GM12864 (cell line): ENCODE measurements around the gene KRT33A.

Experiments
- DNase-seq: peaks from one replicate; pipeline ENCODE4 v3.0.0-alpha.2; 2011; ENCODE audit warnings: low read depth
- H3K4me3 ChIP-seq: 2 replicates; pipeline ENCODE4 v1.5.1; 2011; ENCODE audit warnings: mild to moderate bottlenecking, low read depth, low read length, control low read depth
- CTCF ChIP-seq: IDR thresholded peaks from 2 replicates; pipeline ENCODE4 v1.5.1; 2011; ENCODE audit warnings: low read depth, mild to moderate bottlenecking, moderate library complexity, low read length, control low read depth, inconsistent platforms; ENCODE audit errors: missing control alignments

Gene KRT33A

GRCh38 chr17:41343029-41343428, 7.6 kb downstream of the KRT33A start:
- no peak for TF ChIP-seq CTCF
- H3K4me3 ChIP-seq: no peak overlapping the region
- no peak for DNase-seq

DNA sequence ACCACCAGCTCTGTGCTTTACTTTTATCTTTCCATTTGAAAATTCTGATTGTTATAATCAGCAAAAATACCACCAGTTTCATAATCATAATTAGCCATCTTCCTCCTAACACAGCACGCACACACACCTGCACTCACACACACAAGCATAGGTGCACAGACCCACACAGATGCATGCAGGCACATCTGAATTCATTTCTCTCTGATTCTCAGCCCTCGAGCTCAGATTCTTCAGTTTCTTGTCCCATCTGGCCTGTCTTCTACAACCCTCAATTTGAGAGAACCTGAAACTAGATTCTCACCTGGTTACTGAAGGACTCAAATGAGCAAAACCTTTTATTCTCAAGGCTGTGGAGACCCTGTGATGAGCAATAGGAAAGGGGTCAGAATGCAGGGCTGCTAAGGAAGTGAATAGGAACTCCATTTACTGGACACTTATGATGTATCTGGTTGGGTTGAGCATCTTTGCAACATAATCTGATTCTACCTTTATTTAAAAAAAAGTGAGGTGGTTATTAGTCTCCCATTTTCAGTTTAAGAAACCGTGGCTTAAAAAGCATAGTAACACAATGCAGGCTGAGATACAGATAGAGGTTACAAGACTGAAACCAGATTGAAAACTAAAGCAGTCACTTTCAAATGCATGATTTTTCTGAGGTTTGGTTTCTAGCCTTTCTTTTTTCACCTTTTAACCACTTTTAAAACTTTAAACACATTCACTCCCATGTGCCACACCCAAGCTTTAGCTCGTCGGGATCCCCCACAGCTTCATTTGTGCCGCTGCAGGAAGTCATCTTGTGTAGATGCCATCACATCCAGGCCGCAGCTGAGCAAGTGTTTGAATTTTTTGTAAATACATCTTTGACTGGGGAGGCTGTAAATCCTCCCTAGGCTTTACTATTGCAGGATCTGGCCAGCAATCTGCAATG, 9.4 kb downstream of the KRT33A start:
- DNase-seq: peak; percentile 10
- H3K4me3 ChIP-seq: no peak overlapping the region
- TF ChIP-seq CTCF: no peak

DNA sequence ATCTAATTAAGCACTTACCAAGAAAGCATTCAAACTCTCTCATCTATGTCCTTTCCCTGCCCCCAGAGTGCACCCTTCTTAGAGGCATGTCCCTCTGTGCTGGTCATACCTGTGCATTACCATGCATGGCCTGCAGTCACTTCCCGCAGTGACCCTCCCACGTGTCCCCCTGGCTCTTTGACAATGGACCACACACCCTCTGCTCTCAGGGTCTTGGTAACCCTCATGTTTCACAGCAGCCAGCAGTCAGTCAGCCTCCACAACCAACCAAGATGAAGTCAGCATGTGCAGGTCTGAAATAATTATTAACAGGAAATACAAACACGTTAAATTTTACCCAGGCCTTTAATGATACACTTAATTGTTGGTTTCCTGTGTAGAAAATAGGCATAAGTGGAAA, 10.1 kb downstream of the KRT33A start:
- no peak for DNase-seq
- H3K4me3 ChIP-seq: no peak overlapping the region
- no peak for TF ChIP-seq CTCF

DNA sequence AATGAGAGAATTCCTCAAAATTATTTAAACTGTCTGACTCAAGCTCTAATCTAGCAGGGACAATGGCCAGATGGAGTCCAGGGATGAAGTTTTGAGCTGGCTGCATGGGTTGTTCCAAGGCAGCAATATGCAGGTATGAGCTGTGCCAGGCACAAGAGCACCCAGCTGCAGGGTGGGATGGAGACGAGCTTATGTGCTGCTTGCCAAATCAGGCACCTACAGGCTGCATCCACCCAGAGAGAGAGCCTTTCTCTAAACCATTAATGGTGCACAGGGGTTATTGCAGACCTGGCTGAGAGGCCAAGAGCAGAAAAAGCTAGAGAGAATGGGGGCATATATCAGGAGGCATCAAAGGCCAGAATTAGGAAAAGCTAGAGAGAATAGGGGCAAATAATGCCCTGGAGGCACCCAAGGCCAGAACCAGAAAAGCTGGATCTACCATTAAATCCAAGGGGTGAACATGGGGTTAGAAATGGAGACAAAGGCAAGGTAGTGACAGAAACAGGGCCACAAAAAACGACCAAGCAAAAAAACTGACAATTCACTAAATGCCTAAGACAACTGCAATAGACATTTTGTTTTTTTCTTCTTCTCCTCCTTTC, 11.0 kb downstream of the KRT33A start:
- no peak for TF ChIP-seq CTCF
- DNase-seq: no peak
- no peak overlapping the region for H3K4me3 ChIP-seq

- DNase-seq: peak; percentile 19
- H3K4me3 ChIP-seq: no peak overlapping the region
- TF ChIP-seq CTCF: no peak
These were observed 11.6 kb downstream of the KRT33A start for GRCh38 chr17:41338961-41339485.

DNA sequence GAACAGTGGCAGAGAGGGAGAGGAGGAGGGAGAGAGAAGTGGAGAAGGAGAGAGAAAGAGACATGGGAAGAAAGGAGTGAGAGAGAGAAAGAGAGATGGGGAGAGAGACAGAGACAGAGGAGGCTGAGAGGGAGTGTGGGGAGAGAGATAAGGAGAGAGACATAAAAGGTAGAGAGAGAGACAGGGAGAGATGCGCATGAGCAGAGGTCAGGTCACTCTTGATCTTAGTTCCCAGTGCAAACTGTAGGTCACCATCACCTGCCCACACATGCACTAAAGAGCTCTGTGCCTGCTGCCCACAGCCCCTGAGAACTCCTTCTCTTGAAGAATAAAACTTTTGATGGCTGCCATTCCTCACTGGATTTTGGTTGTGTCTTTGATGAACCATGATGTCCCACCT, 14.9 kb downstream of the KRT33A start:
- DNase-seq: no peak
- no peak for TF ChIP-seq CTCF
- H3K4me3 ChIP-seq: no peak overlapping the region
